ENCODE data around the gene CCDC110.

CCDC110 gene

GRCh38 chr4:185421366-185422124 lies 50.0 kb downstream of the CCDC110 start:
- no peak for DNase-seq (ENCODE audit: low spot score)

GRCh38 chr4:185416955-185417354 lies 54.6 kb downstream of the CCDC110 start:
- DNase-seq (ENCODE audit: low spot score): no peak

GRCh38 chr4:185412412-185412811 lies 59.1 kb downstream of the CCDC110 start:
- no peak for DNase-seq (ENCODE audit: low spot score)

GRCh38 chr4:185411849-185412248 lies 59.7 kb downstream of the CCDC110 start:
- no peak for DNase-seq (ENCODE audit: low spot score)

- no peak for DNase-seq (ENCODE audit: low spot score)
These were observed 63.1 kb downstream of the CCDC110 start for GRCh38 chr4:185408432-185408831.

DNA sequence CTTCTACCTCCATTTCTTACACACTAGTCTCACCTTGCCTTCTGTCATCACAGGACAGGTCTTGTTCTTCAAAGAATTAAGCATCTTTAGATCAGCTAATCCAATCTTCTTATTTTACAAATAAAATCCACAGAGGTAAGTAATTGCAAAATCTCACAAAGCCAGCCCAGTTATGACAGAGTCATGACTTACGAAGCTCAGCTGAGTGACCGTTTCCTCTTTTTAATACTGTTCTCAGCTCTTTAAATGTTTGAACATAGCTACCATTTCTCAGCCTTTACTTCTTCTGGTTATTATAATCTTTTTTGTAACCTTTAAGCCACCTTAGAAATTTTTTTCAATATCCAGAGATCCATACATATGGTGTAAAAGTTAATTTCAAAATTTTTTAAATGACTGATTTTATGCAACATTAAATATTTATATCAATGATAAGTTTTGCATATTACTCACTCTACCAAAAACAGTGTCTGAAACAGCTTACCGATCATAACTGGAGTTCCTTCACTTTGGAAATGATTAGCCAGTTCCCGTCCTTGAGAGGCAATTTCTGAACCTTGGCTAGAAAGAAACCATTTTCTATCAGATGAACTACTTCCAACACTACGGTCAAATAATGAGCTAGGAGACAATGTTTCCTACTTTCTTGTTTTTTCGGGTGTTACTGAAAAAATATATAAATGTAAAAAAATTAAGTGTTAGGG lies 66.1 kb downstream of the CCDC110 start:
- DNase-seq (ENCODE audit: low spot score): no peak

DNA sequence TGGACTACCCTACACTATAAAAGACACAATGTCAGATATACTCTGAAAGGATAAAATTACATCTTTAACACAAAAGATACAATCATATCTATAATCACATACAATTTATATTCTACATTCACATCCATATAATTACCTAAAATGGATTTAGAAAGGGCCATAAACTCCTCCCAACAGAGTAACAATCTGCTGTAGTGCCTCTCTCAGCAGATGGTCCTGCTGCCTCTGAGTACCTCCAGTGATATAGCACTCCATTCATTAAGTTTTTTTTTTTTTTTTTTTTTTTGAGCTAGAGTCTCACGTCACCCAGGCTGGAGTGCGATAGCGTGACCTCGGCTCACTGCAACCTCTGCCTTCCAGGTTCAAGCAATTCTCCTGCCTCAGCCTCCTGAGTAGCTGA lies 67.5 kb downstream of the CCDC110 start:
- DNase-seq (ENCODE audit: low spot score): no peak

DNA sequence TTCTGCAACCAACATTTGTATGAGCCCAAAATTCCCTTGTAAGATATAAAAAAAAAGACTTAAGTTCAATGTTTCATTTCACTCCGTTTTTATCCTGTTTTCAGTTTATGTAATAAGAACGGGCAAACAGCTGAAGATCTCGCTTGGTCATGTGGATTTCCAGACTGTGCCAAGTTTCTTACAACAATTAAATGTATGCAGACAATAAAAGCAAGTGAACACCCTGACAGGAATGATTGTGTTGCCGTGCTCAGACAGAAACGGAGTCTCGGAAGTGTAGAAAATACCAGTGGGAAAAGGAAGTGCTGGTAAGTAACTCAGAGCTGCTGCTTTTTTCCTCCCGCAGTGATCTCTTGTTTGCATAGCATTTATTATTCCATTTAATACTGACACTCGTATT lies 72.1 kb downstream of the CCDC110 start:
- DNase-seq (ENCODE audit: low spot score): no peak

DNA sequence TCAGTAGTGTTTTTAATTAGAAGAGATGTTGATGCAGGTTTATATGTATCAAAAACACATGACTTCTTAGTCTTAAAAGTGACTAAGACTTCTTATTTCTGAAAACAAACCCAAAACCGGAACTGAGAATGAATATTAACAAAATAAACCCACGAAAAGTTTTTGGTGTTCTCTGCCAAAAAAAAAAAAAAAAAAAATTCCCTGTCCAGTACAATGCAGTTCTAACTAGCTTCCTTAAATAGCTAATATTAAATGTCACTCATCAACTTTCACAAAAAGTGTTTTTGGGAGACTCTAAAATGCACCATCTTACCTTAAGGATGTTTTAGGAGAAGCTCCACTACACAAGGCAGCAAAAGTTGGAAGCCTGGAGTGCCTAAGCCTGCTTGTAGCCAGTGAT lies 72.9 kb downstream of the CCDC110 start:
- DNase-seq (ENCODE audit: low spot score): no peak

- peak; percentile 34 for DNase-seq (ENCODE audit: low spot score)
These were observed 74.7 kb downstream of the CCDC110 start, which contains the start of gene ANKRD37 for GRCh38 chr4:185396724-185397385. Gene ANKRD37, plus strand, starts transcription at chr4:185396841. Its CDS starts 83 bp downstream, at chr4:185396924.

DNA sequence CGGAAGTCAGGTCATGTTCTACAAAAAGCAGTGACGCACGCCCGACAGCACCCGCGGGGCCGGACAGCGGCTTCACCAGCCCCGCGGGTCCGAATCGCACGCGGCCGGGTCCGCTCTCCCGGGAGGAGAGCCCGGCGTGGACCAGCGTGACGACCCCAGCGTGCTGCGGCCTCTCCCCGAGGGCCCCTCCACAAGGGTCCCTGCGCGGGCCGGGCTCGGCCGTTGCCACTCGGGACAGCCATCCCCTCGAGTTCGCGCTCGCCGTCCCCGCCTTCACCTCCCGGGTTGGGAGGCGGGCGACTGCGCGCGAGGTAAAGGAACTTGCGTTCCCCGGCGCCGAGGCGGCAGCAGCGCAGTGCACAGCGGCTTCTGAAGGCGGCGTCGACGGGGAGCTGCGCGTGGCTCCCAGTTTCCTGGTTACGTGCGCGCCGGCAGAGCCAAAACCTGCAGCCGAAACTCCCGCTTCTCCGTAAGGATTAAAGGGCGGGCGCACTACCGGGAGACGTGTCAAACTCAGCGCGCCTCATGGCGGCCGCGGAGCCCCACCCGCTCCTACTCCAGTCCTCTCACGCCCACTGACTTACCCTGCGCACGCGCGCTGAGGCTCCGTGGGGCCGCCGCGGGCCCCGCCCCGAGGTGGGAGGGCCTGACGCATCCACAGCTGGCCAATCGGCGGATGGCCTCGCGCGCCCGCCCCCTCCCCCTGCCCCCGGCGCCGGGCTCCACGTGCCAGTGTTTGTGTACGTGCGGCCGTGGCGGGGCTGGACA lies 75.4 kb downstream of the CCDC110 start:
- peak; percentile 97 for DNase-seq (ENCODE audit: low spot score)

GRCh38 chr4:185395238-185395955 lies 76.1 kb downstream of the CCDC110 start, which contains the start of gene LRP2BP:
Gene LRP2BP, minus strand, starts transcription at chr4:185395924. Its CDS starts 17,738 bp downstream, at chr4:185378186.
- peak; percentile 66 for DNase-seq (ENCODE audit: low spot score)

All from NAMALWA (cell line).